HG03066 (cell line): ENCODE results near the gene CLMP.

Source experiments
- ATAC-seq: cut with Tn5 transposase; IDR thresholded peaks from one replicate; pipeline ENCODE4 v1.9.1; 2021; ENCODE audit warnings: low read depth; ENCODE audit not compliant: unreplicated experiment

The CLMP gene

DNA sequence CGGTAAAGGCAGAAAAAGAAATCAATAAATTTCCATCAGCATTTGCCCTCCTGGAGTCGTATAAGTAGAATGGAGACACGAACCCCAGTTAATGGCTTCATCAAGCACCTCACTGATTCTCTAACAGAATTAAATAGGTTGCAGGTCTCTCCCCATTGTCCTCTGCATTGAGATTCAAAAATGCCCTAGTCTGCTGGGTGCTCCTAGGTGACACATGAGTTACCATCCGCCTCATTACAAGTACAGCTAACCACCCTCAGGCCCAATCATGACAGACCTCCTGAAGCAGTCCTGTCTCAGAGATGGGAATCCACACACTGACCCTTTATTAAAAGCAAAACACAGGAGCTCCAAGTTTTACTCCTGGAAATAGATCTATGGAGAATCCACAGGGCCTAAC, 164.5 kb downstream of the CLMP start:
- no peak for ATAC-seq

DNA sequence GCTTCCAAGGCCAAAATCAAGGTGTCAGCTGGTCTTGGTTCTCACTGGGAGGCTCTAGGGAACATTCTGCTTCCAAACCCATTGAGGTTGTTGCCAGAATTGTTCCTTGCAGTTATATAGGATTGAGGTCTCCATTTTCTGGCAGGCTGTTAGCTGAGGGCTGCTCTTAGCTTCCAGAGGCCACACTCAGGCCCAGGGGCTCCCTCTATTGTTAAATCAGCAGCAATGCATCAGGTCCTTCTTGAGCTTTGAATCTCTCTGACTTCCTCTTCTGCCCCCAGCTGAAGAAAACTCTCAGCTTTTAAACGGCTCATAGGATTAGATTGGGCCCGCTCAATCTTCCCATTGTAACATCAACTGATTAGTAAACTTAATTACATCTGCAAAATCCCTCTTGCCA, 174.1 kb downstream of the CLMP start:
- no peak for ATAC-seq
